NCI-H1930 (cell line): ENCODE data around the gene THBS4.

Source experiments
- DNase-seq, 2 experiments: peaks; one replicate each; lab custom pipeline; 2025; lab: John Stamatoyannopoulos, UW

The THBS4 gene

DNA sequence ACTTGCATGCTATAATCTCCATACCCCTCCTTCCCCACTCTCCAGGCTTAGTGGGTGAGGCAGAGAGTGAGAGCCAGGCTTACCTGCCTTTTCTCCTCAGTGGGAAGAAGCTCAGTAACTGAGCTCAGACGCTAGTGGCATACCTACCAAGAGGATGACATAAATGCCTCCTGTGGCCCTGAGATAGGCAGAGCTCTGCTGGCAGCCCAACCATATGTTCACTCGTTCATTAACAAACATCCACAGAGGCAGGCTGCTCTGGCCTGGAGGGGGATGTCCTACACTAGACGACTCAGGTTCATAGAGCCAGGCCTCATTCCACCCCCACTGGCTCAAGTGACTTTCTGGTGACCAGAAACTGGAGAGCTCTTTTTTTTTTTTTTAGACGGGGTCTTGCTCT, 81.3 kb downstream of the THBS4 start:
- DNase-seq: no peak

GRCh38 chr5:80117446-80117845, 82.3 kb downstream of the THBS4 start:
- no peak for DNase-seq

DNA sequence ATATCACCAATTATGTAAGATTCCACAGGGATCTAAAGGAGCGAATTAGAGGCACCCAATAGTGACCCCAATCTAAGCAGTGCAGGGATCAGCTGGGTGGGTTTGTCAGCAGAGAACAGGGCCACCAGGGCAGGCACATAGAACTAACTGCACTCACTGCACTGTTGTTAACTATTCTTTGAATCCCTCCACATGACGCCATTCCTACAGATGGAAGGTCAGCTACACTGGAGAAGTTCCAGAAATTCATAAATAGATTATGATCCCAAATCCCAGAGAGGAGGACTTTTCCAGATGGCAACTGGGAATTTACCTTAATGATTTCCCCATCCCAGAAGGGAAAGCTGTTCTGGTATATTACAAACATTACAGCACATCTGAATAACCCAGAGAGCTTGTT, 84.2 kb downstream of the THBS4 start:
- no peak for DNase-seq

GRCh38 chr5:80122579-80122978, 87.4 kb downstream of the THBS4 start:
- no peak for DNase-seq

DNA sequence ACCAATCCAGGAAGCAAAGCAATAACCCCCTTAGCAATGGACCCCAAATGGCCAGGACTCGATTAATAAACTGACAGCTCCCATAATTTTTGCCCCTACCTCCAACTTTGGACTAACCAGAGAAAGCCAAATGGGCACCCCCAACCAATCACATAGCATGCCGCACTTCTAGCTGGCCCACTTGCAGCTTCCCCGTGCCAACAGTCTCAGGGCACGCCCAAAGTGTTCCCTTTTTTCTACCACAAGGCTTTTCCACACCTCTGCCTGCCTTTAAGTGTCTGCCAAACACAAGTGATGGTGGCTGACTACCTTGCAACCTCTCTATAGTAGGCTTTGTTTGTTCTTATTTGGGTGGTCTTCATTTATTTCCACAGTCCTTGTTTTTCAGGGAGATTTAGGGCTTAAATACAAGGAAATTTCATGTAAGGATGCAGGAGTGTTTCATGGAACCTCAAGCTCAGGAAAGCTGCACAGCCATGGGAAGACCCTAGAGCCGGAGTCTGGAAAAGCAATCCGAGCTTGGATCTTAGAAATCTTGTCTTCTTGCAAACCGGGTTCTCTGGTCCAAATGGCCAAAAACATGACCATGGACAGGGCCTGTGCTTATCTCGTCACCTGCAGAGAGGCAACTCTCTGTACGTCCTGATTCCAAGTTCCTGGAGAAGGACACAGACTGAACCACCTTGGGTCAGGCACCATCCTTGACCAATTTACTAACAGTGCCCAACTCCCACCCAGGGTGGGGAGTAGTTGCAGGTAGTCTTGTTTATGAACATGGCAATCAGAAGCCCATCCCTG, 89.2 kb downstream of the THBS4 start:
- no peak for DNase-seq

- no peak for DNase-seq
Observed at GRCh38 chr5:80125022-80125961, 90.1 kb downstream of the THBS4 start.

DNA sequence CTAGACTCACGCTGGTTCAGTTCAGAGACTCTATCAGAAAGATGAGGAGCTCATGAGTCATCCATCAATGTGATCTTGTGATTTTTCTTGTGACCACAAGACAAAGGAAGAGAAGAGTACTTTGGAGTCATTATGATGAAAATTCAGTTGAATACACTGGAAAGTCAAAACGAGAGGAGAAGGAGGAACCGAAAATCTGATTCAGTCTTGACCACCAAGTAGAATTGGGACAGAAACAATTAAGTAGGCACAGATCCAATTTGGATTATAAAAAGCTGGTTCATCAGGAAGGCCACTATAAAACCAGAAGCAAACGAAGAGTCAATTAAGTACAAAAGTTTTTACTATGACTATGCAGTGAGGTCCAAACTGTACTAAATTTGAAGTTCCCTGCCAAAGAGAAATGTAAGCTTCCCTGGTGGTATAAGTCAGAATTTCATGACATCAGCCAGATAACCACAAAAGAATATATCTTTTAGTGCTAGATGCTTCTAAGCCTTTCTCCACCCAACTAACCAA, 90.9 kb downstream of the THBS4 start:
- no peak for DNase-seq

GRCh38 chr5:80127116-80127552, 92.0 kb downstream of the THBS4 start:
- no peak for DNase-seq

- DNase-seq: no peak
Observed at GRCh38 chr5:80128141-80128540, 93.0 kb downstream of the THBS4 start.

DNA sequence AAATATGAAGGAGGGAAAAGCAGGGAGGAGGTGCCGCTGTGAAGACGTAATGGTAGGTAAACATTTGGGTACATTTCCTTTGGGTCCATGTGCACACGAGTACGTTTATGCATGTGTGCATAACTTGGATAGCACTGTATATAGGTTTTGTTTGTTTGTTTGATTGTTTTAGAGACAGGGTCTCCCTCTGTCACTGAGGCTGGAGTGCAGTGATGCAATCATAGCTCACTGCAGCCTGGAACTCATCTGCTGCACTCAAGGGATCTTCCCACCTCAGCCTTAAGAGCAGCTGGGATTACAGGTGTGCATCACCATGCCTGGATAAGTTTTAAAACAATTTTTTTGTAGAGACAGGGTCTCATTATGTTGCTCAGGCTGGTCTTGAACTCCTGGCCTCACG, 94.0 kb downstream of the THBS4 start:
- DNase-seq: no peak
